CD4-positive, alpha-beta T cell treated with Interferon alpha-2 for 1 hour (primary cell): Measurements from ENCODE around the gene GPSM1.

Source experiments
- DNase-seq, 2 donors: peaks; one replicate each; pipeline ENCODE4 v3.0.0-alpha.2; 2020 to 2022

GPSM1 gene

GRCh38 chr9:136379401-136379800, 52.1 kb downstream of the GPSM1 start:
- DNase-seq: no peak

- DNase-seq: no peak
Measured at GRCh38 chr9:136379891-136380290, 52.6 kb downstream of the GPSM1 start.

- no peak for DNase-seq
Measured at GRCh38 chr9:136380381-136380780, 53.0 kb downstream of the GPSM1 start.

- DNase-seq: no peak
Measured at GRCh38 chr9:136381311-136381710, 54.0 kb downstream of the GPSM1 start.

GRCh38 chr9:136381966-136382513, 54.7 kb downstream of the GPSM1 start:
- no peak for DNase-seq

GRCh38 chr9:136383436-136383835, 56.1 kb downstream of the GPSM1 start:
- DNase-seq: no peak

- DNase-seq: peak; percentile 37 to 56
Measured at GRCh38 chr9:136385015-136385414, 57.7 kb downstream of the GPSM1 start.

GRCh38 chr9:136386018-136386417, 58.7 kb downstream of the GPSM1 start:
- no peak for DNase-seq

GRCh38 chr9:136387217-136387616, 59.9 kb downstream of the GPSM1 start:
- DNase-seq: no peak

- DNase-seq: no peak
Measured at GRCh38 chr9:136389396-136389795, 62.1 kb downstream of the GPSM1 start.

- no peak for DNase-seq
Measured at GRCh38 chr9:136391737-136392537, 64.6 kb downstream of the GPSM1 start.

GRCh38 chr9:136392538-136393449, 65.5 kb downstream of the GPSM1 start:
- DNase-seq: no peak

- no peak for DNase-seq
Measured at GRCh38 chr9:136393531-136393930, 66.2 kb downstream of the GPSM1 start.

- DNase-seq: no peak
Measured at GRCh38 chr9:136394312-136395019, 67.1 kb downstream of the GPSM1 start.

- no peak for DNase-seq
Measured at GRCh38 chr9:136395020-136395340, 67.6 kb downstream of the GPSM1 start.

GRCh38 chr9:136395345-136396218, 68.2 kb downstream of the GPSM1 start:
- no peak for DNase-seq

GRCh38 chr9:136396219-136396515, 68.8 kb downstream of the GPSM1 start:
- no peak for DNase-seq

- no peak for DNase-seq
Measured at GRCh38 chr9:136397643-136398042, 70.3 kb downstream of the GPSM1 start.

GRCh38 chr9:136398286-136398685, 70.9 kb downstream of the GPSM1 start:
- DNase-seq: no peak

- peak in 1 of 2 donors; percentile 49 for DNase-seq
Measured at GRCh38 chr9:136399176-136400037, 72.1 kb downstream of the GPSM1 start.
